Measurements from ENCODE around the gene PRSS50. TPM values are rescaled to one million over a fixed set of nuclear protein-coding genes. Genes with fewer than 3 reads are reported as not detected.
"Not testable (repeated sequence)": the region's sequence is repeated elsewhere in the genome, so short reads cannot be mapped to it uniquely, and the experiment has no call there.

Gene PRSS50
- total RNA-seq, 2 experiments from 2014 or later: not detected

- POLR2A ChIA-PET: no interaction called here
- Mint-ChIP-seq H3K27me3 (no peaks in the 10 kb centered on the region), H3K9me3 (no peaks in the 10 kb centered on the region), H3K27ac (no peak overlapping the region), H3K36me3 (no peaks in the 10 kb centered on the region), H3K4me3 (no peak overlapping the region), H3K4me1 (no peaks in the 10 kb centered on the region)
- DNase-seq (peak; percentile 23), ATAC-seq (ENCODE audit: low read depth) (no peak)
Measured at GRCh38 chr3:46709157-46709654, 8.5 kb downstream of the PRSS50 start.

- DNase-seq (peak; percentile 20), ATAC-seq (ENCODE audit: low read depth) (no peak)
- no peak overlapping the region for H3K27ac Mint-ChIP-seq
- H3K36me3 Mint-ChIP-seq: no peaks in the 10 kb centered on the region
- H3K4me3 Mint-ChIP-seq: no peak overlapping the region
- no peaks in the 10 kb centered on the region for H3K4me1 Mint-ChIP-seq
- no peaks in the 10 kb centered on the region for H3K9me3 Mint-ChIP-seq
- H3K27me3 Mint-ChIP-seq: no peaks in the 10 kb centered on the region
- POLR2A ChIA-PET: no interaction called here
Measured at GRCh38 chr3:46708401-46709156, 9.1 kb downstream of the PRSS50 start.

GRCh38 chr3:46707601-46708011, 10.1 kb downstream of the PRSS50 start:
- peaks cover under 1% of the 10 kb centered on the region for H3K27me3 Mint-ChIP-seq
- ATAC-seq (ENCODE audit: low read depth) (no peak), DNase-seq (peak; percentile 20)
- no peaks in the 10 kb centered on the region for H3K9me3 Mint-ChIP-seq
- no peaks in the 10 kb centered on the region for H3K4me1 Mint-ChIP-seq
- no peak overlapping the region for H3K4me3 Mint-ChIP-seq
- POLR2A ChIA-PET: no interaction called here
- H3K36me3 Mint-ChIP-seq: no peaks in the 10 kb centered on the region
- no peak overlapping the region for H3K27ac Mint-ChIP-seq

- POLR2A ChIA-PET: no interaction called here
- peak; percentile 20 for DNase-seq
- H3K4me1 Mint-ChIP-seq: peaks cover under 1% of the 10 kb centered on the region
- H3K4me3 Mint-ChIP-seq: no peak overlapping the region
- H3K36me3 Mint-ChIP-seq: no peaks in the 10 kb centered on the region
- ATAC-seq (ENCODE audit: low read depth): no peak
- no peaks in the 10 kb centered on the region for H3K9me3 Mint-ChIP-seq
- H3K27ac Mint-ChIP-seq: no peak overlapping the region
- H3K27me3 Mint-ChIP-seq: peaks cover 6% of the 10 kb centered on the region
Measured at GRCh38 chr3:46706771-46707582, 10.7 kb downstream of the PRSS50 start.

- no peaks in the 10 kb centered on the region for H3K36me3 Mint-ChIP-seq
- no peak overlapping the region for H3K27ac Mint-ChIP-seq
- no peak overlapping the region for H3K4me3 Mint-ChIP-seq
- no peaks in the 10 kb centered on the region for H3K9me3 Mint-ChIP-seq
- POLR2A ChIA-PET: no interaction called here
- DNase-seq (peak; percentile 26), ATAC-seq (ENCODE audit: low read depth) (no peak)
- H3K27me3 Mint-ChIP-seq: peaks cover 12% of the 10 kb centered on the region
- peaks cover 1% of the 10 kb centered on the region for H3K4me1 Mint-ChIP-seq
Measured at GRCh38 chr3:46705751-46706552, 11.7 kb downstream of the PRSS50 start.

- peaks cover 19% of the 10 kb centered on the region for H3K27me3 Mint-ChIP-seq
- H3K36me3 Mint-ChIP-seq: no peaks in the 10 kb centered on the region
- peak; percentile 71 for ATAC-seq (ENCODE audit: low read depth)
- DNase-seq: peak; percentile 70
- H3K9me3 Mint-ChIP-seq: no peaks in the 10 kb centered on the region
- H3K4me1 Mint-ChIP-seq: peaks cover 1% of the 10 kb centered on the region
- no peak overlapping the region for H3K4me3 Mint-ChIP-seq
- H3K27ac Mint-ChIP-seq: no peak overlapping the region
- POLR2A ChIA-PET: no interaction called here
Measured at GRCh38 chr3:46705022-46705530, 12.6 kb downstream of the PRSS50 start.

- ATAC-seq (ENCODE audit: low read depth); H3K4me1 Mint-ChIP-seq; H3K27ac Mint-ChIP-seq; H3K9me3 Mint-ChIP-seq; H3K4me3 Mint-ChIP-seq; POLR2A ChIA-PET; H3K36me3 Mint-ChIP-seq; DNase-seq: not testable (repeated sequence)
- peaks cover 20% of the 10 kb centered on the region for H3K27me3 Mint-ChIP-seq
Measured at GRCh38 chr3:46704346-46704745, 13.3 kb downstream of the PRSS50 start.

- H3K4me1 Mint-ChIP-seq: peaks cover 1% of the 10 kb centered on the region
- POLR2A ChIA-PET: no interaction called here
- ATAC-seq (ENCODE audit: low read depth): no peak
- H3K27me3 Mint-ChIP-seq: peaks cover 21% of the 10 kb centered on the region
- H3K36me3 Mint-ChIP-seq: no peaks in the 10 kb centered on the region
- no peak overlapping the region for H3K27ac Mint-ChIP-seq
- no peak overlapping the region for H3K4me3 Mint-ChIP-seq
- H3K9me3 Mint-ChIP-seq: no peaks in the 10 kb centered on the region
- no peak for DNase-seq
Measured at GRCh38 chr3:46703013-46703520, 14.6 kb downstream of the PRSS50 start.

GRCh38 chr3:46702246-46703012, 15.2 kb downstream of the PRSS50 start:
- DNase-seq: no peak
- H3K27me3 Mint-ChIP-seq: peaks cover 21% of the 10 kb centered on the region
- no peak for ATAC-seq (ENCODE audit: low read depth)
- no peak overlapping the region for H3K4me3 Mint-ChIP-seq
- no peaks in the 10 kb centered on the region for H3K9me3 Mint-ChIP-seq
- no peaks in the 10 kb centered on the region for H3K36me3 Mint-ChIP-seq
- peaks cover 1% of the 10 kb centered on the region for H3K4me1 Mint-ChIP-seq
- POLR2A ChIA-PET: no interaction called here
- no peak overlapping the region for H3K27ac Mint-ChIP-seq

- ATAC-seq (ENCODE audit: low read depth) (no peak), DNase-seq (no peak)
- H3K4me1 Mint-ChIP-seq: peaks cover 1% of the 10 kb centered on the region
- POLR2A ChIA-PET: no interaction called here
- H3K9me3 Mint-ChIP-seq: no peaks in the 10 kb centered on the region
- H3K36me3 Mint-ChIP-seq: no peaks in the 10 kb centered on the region
- H3K27ac Mint-ChIP-seq: peak within 1 kb of the TSS; percentile 12
- H3K4me3 Mint-ChIP-seq: no peak within 1 kb of the TSS
- peaks cover 21% of the 10 kb centered on the region for H3K27me3 Mint-ChIP-seq
Measured at GRCh38 chr3:46701181-46701939, 16.3 kb downstream of the PRSS50 start, which contains the start of gene TMIE. TMIE (plus strand) TSS chr3:46701392; CDS start chr3:46701488, 96 bp downstream.

GRCh38 chr3:46700772-46701171, 16.9 kb downstream of the PRSS50 start:
- H3K27ac Mint-ChIP-seq: no peak overlapping the region
- H3K36me3 Mint-ChIP-seq: no peaks in the 10 kb centered on the region
- H3K4me1 Mint-ChIP-seq: peaks cover 5% of the 10 kb centered on the region
- POLR2A ChIA-PET: no interaction called here
- ATAC-seq (ENCODE audit: low read depth) (no peak), DNase-seq (no peak)
- H3K9me3 Mint-ChIP-seq: no peaks in the 10 kb centered on the region
- H3K4me3 Mint-ChIP-seq: no peak overlapping the region
- peaks cover 21% of the 10 kb centered on the region for H3K27me3 Mint-ChIP-seq
